ENCODE results near the gene USP36.

DNA sequence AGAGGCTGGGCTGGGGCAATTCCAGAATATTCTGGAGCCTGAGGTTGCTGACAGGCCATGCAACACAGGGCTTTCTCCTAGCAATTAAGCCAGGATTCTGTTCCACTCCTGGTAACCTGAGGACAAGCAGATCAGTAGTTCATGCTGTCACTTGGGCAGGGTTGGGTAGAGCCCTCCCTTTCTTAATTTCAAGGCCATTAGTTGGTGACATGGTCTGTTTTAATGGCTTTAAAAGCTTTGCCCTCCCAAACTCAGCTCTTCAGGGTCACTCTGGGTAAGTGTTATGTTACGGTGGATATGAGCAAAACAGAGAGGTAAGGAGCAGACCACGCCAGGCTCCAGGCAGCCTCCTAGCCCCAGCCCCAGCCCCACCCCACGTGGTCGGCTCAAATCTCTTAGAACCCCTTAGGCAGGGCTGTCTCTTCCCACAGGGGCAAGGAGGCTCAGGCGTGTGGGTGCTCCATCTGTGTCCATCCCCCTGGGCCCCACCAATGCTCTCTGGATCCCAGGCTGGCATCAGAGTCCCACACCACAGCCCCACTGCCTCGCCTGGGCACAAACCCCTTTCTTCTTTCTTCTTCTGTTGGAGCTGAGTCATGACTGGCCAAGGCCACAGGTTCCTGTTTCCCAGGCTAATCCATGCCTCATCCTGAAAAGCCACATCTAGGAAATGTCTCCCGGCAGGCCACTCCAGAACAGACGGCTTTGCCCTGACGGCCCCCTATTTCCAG lies 34.9 kb upstream of the USP36 start:
- TF ChIP-seq CTCF (IDR thresholded peaks at IDR 0.05) (no peak), POLR2A (IDR thresholded peaks at IDR 0.05) (no peak)

All from lower leg skin (tissue), 3 donors.